ENCODE results near the gene MYOCD. TPM values are rescaled to one million over a fixed set of nuclear protein-coding genes. Genes with fewer than 3 reads are reported as not detected.

The MYOCD gene
- total RNA-seq, 1 donor from 2014 or later: under 0.01 TPM

- peak; percentile 97 for DNase-seq (ENCODE audit: low read depth)
- no peak for FAIRE-seq
- H3K27me3 ChIP-seq (ENCODE audit: control insufficient read depth, insufficient read depth, low read length): no peaks in the 10 kb centered on the region
- TF ChIP-seq CTCF (IDR thresholded peaks at IDR 0.05; ENCODE audit: insufficient read depth, low read length, severe bottlenecking): no peak
- no peaks in the 10 kb centered on the region for H3K36me3 ChIP-seq (ENCODE audit: control insufficient read depth, insufficient read depth, low read length)
- H3K4me3 ChIP-seq (ENCODE audit: low read depth, low read length): no peak overlapping the region
Measured at GRCh38 chr17:12637015-12637414, 28.7 kb upstream of the MYOCD start.

DNA sequence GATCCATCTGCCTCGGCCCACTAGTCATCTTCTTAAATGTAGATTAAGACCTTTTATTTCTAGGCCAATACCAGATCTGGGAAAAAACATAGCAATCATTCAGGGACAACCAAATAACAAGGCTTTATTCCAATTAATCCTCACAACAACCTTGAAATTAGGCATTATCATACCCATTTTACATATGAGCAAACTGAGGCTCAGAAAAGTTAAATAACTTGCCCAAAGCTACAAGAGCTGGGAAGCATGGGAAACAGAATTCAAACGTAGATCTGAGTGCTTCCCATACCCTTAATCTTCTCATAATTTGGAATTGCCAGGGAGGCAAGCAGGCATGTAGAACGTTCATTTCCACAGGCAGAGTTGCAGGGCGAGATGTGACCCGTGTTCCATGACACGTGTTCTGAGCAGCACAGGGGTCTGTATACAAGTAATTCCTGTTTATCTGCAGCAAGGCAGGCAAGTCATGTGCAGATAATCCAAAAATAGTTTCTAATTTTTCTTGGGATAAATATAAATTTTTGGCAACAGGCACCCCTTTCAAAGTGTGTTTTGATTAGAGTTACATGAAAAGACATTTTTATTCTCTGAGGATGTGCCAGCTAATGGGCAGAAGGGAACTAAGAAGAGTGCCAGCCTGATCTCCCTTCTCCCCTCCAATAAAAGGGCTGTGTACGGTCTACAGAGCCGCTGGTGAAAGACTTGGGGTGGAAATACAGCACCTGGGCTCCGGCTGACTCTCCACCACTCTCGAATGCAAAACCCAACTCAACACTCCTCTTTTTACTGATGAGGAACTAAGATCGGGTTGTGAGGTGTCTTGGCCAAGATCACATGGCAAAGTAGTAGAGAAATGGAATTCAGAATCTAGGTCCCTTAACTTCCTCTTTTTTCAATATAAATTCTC, 27.7 kb upstream of the MYOCD start:
- Histone ChIP-seq H3K27me3 (ENCODE audit: control insufficient read depth, insufficient read depth, low read length) (no peaks in the 10 kb centered on the region), H3K4me3 (ENCODE audit: low read depth, low read length) (no peak overlapping the region), H3K36me3 (ENCODE audit: control insufficient read depth, insufficient read depth, low read length) (no peaks in the 10 kb centered on the region)
- no peak for TF ChIP-seq CTCF (IDR thresholded peaks at IDR 0.05; ENCODE audit: insufficient read depth, low read length, severe bottlenecking)
- no peak for FAIRE-seq
- DNase-seq (ENCODE audit: low read depth): no peak

GRCh38 chr17:12640364-12640763, 25.3 kb upstream of the MYOCD start:
- TF ChIP-seq CTCF (IDR thresholded peaks at IDR 0.05; ENCODE audit: insufficient read depth, low read length, severe bottlenecking): no peak
- no peak for FAIRE-seq
- Histone ChIP-seq H3K4me3 (ENCODE audit: low read depth, low read length) (no peak overlapping the region), H3K36me3 (ENCODE audit: control insufficient read depth, insufficient read depth, low read length) (no peaks in the 10 kb centered on the region), H3K27me3 (ENCODE audit: control insufficient read depth, insufficient read depth, low read length) (no peaks in the 10 kb centered on the region)
- no peak for DNase-seq (ENCODE audit: low read depth)

- Histone ChIP-seq H3K27me3 (ENCODE audit: control insufficient read depth, insufficient read depth, low read length) (no peaks in the 10 kb centered on the region), H3K4me3 (ENCODE audit: low read depth, low read length) (no peak overlapping the region), H3K36me3 (ENCODE audit: control insufficient read depth, insufficient read depth, low read length) (no peaks in the 10 kb centered on the region)
- no peak for DNase-seq (ENCODE audit: low read depth)
- TF ChIP-seq CTCF (IDR thresholded peaks at IDR 0.05; ENCODE audit: insufficient read depth, low read length, severe bottlenecking): no peak
- FAIRE-seq: no peak
Measured at GRCh38 chr17:12641084-12641483, 24.6 kb upstream of the MYOCD start.

- no peaks in the 10 kb centered on the region for H3K27me3 ChIP-seq (ENCODE audit: control insufficient read depth, insufficient read depth, low read length)
- DNase-seq (ENCODE audit: low read depth) (no peak), FAIRE-seq (no peak)
- TF ChIP-seq CTCF (IDR thresholded peaks at IDR 0.05; ENCODE audit: insufficient read depth, low read length, severe bottlenecking): no peak
- H3K4me3 ChIP-seq (ENCODE audit: low read depth, low read length): no peak overlapping the region
- H3K36me3 ChIP-seq (ENCODE audit: control insufficient read depth, insufficient read depth, low read length): no peaks in the 10 kb centered on the region
Measured at GRCh38 chr17:12642034-12642433, 23.7 kb upstream of the MYOCD start.
